Bronchial epithelial cell (primary cell): ENCODE measurements around the gene LMCD1. TPM values are rescaled to one million over a fixed set of nuclear protein-coding genes. Genes with fewer than 3 reads are reported as not detected.

ENCODE experiments used
- DNase-seq: peaks from one replicate; pipeline ENCODE4 v3.0.0-alpha.2; 2010; ENCODE audit warnings: low read depth
- FAIRE-seq: peaks from 2 replicates; lab custom pipeline; 2011; peaks lifted over from hg19 to GRCh38; lab: Jason Lieb, UNC
- H3K27me3 ChIP-seq: 2 replicates; pipeline ENCODE4 v1.5.1; 2011; ENCODE audit warnings: low read length; ENCODE audit not compliant: control insufficient read depth, insufficient read depth
- H3K36me3 ChIP-seq: 2 replicates; pipeline ENCODE4 v1.5.1; 2011; ENCODE audit warnings: low read length; ENCODE audit not compliant: control insufficient read depth, insufficient read depth
- H3K4me3 ChIP-seq: 2 replicates; pipeline ENCODE4 v1.5.1; 2011; ENCODE audit warnings: mild to moderate bottlenecking, low read depth, low read length, control low read depth
- CTCF ChIP-seq: IDR thresholded peaks from 2 replicates; pipeline ENCODE4 v1.5.1; 2011; ENCODE audit warnings: mild to moderate bottlenecking, moderate library complexity, low read length, control low read depth, inconsistent platforms; ENCODE audit not compliant: insufficient read depth, severe bottlenecking
- total RNA-seq: library from RNA; depleted of rRNA; stranded (reverse); fragments of >200 nt; gene quantifications from 2 replicates; pipeline ENCODE4 v1.2.1, GENCODE V29; 2014

The LMCD1 gene
- total RNA-seq, 1 donor from 2014 or later, result 2.6 TPM

GRCh38 chr3:8610951-8611350 lies 109.3 kb downstream of the LMCD1 start:
- FAIRE-seq, result no peak
- TF ChIP-seq CTCF, result no peak
- DNase-seq, result no peak
- Histone ChIP-seq H3K27me3 (no peaks in the 10 kb centered on the region), H3K36me3 (no peaks in the 10 kb centered on the region), H3K4me3 (no peak overlapping the region)

- no peak overlapping the region for H3K4me3 ChIP-seq
- H3K27me3 ChIP-seq, result no peaks in the 10 kb centered on the region
- no peak for FAIRE-seq
- no peak for TF ChIP-seq CTCF
- no peak for DNase-seq
- H3K36me3 ChIP-seq, result no peaks in the 10 kb centered on the region
Observed at GRCh38 chr3:8617921-8618320, 116.3 kb downstream of the LMCD1 start.

- no peak for DNase-seq
- no peak for TF ChIP-seq CTCF
- Histone ChIP-seq H3K36me3 (no peaks in the 10 kb centered on the region), H3K27me3 (no peaks in the 10 kb centered on the region), H3K4me3 (no peak overlapping the region)
- FAIRE-seq, result no peak
Observed at GRCh38 chr3:8618950-8619349, 117.3 kb downstream of the LMCD1 start.

GRCh38 chr3:8619548-8619947 lies 117.9 kb downstream of the LMCD1 start:
- FAIRE-seq, result peak; percentile 80
- TF ChIP-seq CTCF, result no peak
- H3K27me3 ChIP-seq, result no peaks in the 10 kb centered on the region
- DNase-seq, result peak; percentile 90
- no peak overlapping the region for H3K4me3 ChIP-seq
- no peaks in the 10 kb centered on the region for H3K36me3 ChIP-seq

GRCh38 chr3:8621141-8621540 lies 119.5 kb downstream of the LMCD1 start:
- Histone ChIP-seq H3K27me3 (no peaks in the 10 kb centered on the region), H3K36me3 (no peaks in the 10 kb centered on the region), H3K4me3 (no peak overlapping the region)
- FAIRE-seq (no peak), DNase-seq (no peak)
- TF ChIP-seq CTCF, result no peak

- no peak for TF ChIP-seq CTCF
- DNase-seq, result no peak
- Histone ChIP-seq H3K27me3 (no peaks in the 10 kb centered on the region), H3K4me3 (no peak overlapping the region), H3K36me3 (no peaks in the 10 kb centered on the region)
- no peak for FAIRE-seq
Observed at GRCh38 chr3:8621872-8622271, 120.2 kb downstream of the LMCD1 start.
